Right lung (tissue), 5 donors: ENCODE measurements around the gene ARHGAP29. TPM values are rescaled to one million over a fixed set of nuclear protein-coding genes. Genes with fewer than 3 reads are reported as not detected.

Experiments used
- DNase-seq, 2 donors: peaks; one replicate each; pipeline ENCODE4 v3.0.0-alpha.2; 2013
- polyA plus RNA-seq, 5 donors: library from polyadenylated mRNA; unstranded; fragments of 120-200 nt; gene quantifications; one replicate each; pipeline versions ENCODE4 v1.2.1 to v1.2.3, GENCODE V29; 2013; ENCODE audit warnings: inconsistent platforms in 1 of 5, low replicate concordance in 1 of 5; ENCODE audit not compliant: insufficient read length in 5 of 5, insufficient read depth in 1 of 5

The ARHGAP29 gene
- polyA plus RNA-seq, 5 donors: 24.7 to 76.5 (median 63.2) TPM

DNA sequence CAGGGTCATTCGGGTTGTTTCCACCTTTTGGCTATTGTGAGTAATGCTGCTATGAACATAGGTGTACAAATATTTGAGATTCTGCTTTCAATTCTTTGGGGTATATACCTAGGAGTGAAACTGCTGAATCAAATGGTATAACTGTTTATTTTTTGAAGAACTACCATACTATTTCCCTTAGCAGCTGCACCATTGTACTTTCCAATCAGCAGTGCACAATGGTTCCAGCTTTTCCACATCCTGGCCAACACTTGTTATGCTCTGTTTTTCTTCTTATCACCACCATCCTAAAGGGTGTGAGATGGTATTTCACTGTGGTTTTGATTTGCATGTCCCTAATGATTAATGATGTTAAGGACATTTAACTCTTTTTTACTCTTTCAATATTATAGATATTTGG lies 112.8 kb downstream of the ARHGAP29 start:
- DNase-seq: no peak

DNA sequence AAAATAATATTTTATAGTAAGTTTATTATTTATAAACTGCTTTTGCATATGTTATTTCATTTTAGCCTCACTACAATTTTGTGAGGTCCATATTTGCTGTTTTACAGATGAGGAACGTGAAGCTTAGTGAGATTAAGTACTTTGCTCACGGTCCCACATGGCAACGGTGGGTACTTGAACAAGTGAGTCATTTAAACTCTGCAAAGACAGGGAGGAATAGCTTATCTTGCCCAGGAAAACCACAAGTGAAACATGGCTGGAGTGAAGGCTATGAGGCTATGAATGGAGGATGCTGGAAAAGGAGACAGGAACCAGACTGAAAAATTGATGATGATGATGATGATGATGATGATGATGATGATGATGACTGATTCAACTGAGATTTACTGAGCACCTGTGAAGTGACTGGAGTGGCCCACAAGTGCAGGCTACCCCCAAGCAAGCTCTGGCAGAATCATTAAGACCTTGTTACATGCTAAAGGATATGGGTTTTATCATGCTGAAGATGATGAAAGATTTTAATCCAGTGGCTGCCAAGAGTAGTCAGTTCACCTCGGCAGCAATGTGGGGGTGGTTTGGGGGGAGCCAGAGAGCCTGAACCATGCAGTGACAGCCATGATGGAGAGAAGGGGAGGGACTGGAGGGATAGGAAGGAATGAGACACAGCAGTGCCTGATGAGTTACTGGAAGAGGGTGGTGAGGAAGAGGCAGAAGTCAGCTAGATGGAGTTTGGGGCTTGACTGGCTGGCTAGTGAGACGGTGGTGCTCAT lies 115.0 kb downstream of the ARHGAP29 start:
- DNase-seq: no peak

Other genes starting within 250 kb of the ARHGAP29 start
- 1 to 10 TPM in 2 of 5 donors, under 1 TPM in 3; 0.73 to 1.9 (median 0.81) TPM for gene ABCA4, start 116.4 kb downstream of the ARHGAP29 start, polyA plus RNA-seq
- gene ABCD3, start 180.8 kb upstream of the ARHGAP29 start, polyA plus RNA-seq: 10 to 100 TPM; 37.1 to 49.2 (median 47.7) TPM